Urinary bladder (tissue), 4 donors: Measurements from ENCODE around the gene MDH1B. TPM values are rescaled to one million over a fixed set of nuclear protein-coding genes. Genes with fewer than 3 reads are reported as not detected.
"Not testable (repeated sequence)": the region's sequence is repeated elsewhere in the genome, so short reads cannot be mapped to it uniquely, and the experiment has no call there.

Source experiments
- DNase-seq: peaks from one replicate; pipeline ENCODE4 v3.0.0-alpha.2; 2015; ENCODE audit errors: extremely low spot score
- H3K27ac ChIP-seq: one replicate; pipeline ENCODE4 v1.5.1; 2013; ENCODE audit warnings: low read depth, mild to moderate bottlenecking, moderate library complexity
- H3K36me3 ChIP-seq: one replicate; pipeline ENCODE4 v1.6.1; 2013; ENCODE audit warnings: mild to moderate bottlenecking, moderate library complexity; ENCODE audit not compliant: insufficient read depth
- H3K4me1 ChIP-seq: one replicate; pipeline ENCODE4 v1.6.1; 2013; ENCODE audit warnings: mild to moderate bottlenecking, moderate library complexity; ENCODE audit not compliant: insufficient read depth
- H3K4me3 ChIP-seq: one replicate; pipeline ENCODE4 v1.5.1; 2013; ENCODE audit warnings: low read depth, low read length
- WGBS: extraction: QIAGEN DNeasy Blood & Tissue Kit; methylation state at CpG from one replicate; pipeline ENCODE4 v1.1.7; 2013; 5-methylcytosine and 5-hydroxymethylcytosine counted together
- polyA plus RNA-seq: library from polyadenylated mRNA; stranded (reverse); fragments of 200-250 nt; gene quantifications from one replicate; pipeline ENCODE4 v1.2.3, GENCODE V29; 2013
- total RNA-seq: library from RNA; depleted of rRNA; stranded (reverse); fragments of >200 nt; gene quantifications from one replicate; pipeline ENCODE4 v1.2.3, GENCODE V29; 2014
- donor health status: healthy with polysubstance abuse.
- donor health status: healthy.

MDH1B gene
- total RNA-seq (1.2 TPM), polyA plus RNA-seq (0.39 TPM)

DNA sequence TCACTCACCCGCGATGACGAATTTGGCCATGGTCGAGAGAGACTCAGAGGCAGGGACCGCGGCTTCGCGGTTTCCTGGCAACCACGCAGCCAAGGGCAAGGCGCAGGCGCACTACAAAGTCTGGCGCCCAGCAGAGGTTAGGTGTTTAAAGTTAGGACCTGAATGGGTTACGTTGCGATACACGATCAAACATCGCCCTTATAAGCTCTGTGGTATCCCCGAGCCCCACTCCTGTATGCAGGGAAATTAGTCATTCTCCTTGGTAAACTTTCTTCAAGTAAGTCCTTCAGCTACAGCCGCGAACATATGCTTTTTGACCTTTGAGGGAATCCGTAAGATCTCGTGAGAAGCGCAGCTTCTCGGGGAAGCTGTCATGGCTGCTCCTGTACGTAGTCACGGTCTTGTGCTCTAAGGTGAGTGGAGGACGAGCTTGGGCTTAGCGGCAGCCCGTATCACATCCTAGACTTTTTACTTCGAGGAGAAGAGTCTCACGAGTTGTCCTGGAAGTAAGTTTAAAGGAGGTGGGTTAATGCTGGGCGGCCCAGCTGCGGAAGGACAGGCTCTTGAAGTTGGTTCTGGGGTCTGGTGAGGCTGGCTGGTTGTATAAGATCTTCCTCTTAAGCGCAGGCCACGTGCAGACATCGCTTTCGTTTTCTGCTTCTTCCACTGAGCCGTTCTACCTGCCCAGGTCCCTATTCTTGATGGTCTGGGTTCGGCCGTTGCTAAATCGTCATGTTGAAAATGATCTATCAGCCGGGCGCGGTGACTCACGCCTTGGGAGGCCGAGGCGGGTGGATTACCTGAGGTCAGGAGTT lies at the start of gene MDH1B, which contains the start of gene FASTKD2:
Gene MDH1B, minus strand, starts transcription at position 87 of the 815 bp plus-strand sequence. Its CDS starts 57 bp downstream, at position 30.
Gene FASTKD2, plus strand, starts transcription at position 365 of the 815 bp plus-strand sequence. CDS start 1,088 bp downstream, outside the sequence.
- peak within 1 kb of the TSS; percentile 77 for H3K4me3 ChIP-seq
- peak within 1 kb of the TSS; percentile 63 for H3K27ac ChIP-seq
- under 1% methylated on average over 46 of the region's 46 CpGs for WGBS
- H3K4me1 ChIP-seq = no peaks in the 10 kb centered on the region
- no peaks in the 10 kb centered on the region for H3K36me3 ChIP-seq
- peak; percentile 93 for DNase-seq

DNA sequence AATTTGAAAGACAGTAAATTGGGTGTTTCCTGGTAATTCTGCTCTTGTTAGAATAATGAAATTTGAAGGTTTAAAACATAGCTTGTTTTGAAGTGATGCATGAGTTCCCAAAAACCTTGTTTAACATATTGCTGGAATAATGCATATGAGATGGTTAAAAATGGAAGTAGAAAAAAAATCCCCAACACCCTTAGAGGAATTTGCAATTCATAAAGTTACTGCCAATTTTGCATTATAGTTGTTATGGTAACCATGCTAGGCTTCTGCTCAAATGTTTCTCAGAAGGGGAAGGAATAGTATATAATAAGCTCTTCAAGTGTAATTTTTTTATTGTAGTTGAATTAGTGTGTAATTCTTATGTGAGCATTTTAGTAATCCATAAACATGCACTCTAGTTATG lies 49.4 kb upstream of the MDH1B start:
- Histone ChIP-seq H3K4me3 (no peak overlapping the region), H3K4me1 (no peaks in the 10 kb centered on the region), H3K27ac (no peak overlapping the region), H3K36me3 (peaks cover 1% of the 10 kb centered on the region)
- no peak for DNase-seq

DNA sequence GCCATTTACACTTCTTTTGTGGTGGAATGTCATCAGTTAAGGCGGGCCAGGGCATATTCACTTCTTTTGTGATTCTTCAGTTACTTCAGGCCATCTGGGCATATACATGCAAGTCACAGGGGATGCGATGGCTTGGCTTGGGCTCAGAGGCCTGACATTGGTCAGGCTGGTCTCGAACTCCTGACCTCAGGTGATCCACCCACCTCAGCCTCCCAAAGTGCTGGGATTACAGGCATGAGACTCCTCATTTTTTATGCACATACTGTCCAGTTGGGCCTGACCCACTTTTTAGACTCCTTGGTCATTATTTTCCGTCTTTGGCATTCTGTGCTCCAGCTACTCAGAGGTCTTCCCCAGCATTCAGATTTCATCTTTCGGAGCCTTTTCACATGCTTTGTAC lies 47.3 kb upstream of the MDH1B start:
- DNase-seq, H3K4me3 ChIP-seq, H3K36me3 ChIP-seq, H3K4me1 ChIP-seq, H3K27ac ChIP-seq: not testable (repeated sequence)
- WGBS = 97% methylated on average over 5 of the region's 5 CpGs

DNA sequence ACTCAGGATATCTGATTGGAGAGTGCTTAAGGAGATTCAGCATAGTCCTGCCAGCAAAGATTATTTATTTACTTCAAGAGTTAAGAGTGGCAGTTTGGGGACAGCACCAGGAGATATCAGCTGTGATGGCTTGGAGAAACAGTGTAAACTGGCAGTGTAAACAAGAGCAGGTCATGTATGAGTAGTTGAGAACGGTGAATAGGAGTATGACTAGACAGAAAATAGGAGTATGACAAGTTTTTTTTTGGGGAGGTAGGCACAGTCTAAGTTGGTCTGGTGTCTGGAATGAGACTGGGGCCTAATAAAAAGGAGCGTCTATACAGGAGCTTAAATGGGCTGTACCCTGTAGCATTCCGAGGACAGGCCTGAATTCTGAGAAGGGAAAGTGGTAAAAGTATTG lies 42.5 kb upstream of the MDH1B start:
- not testable (repeated sequence) for H3K27ac ChIP-seq, H3K4me3 ChIP-seq, DNase-seq, H3K36me3 ChIP-seq, H3K4me1 ChIP-seq
- WGBS = 74% methylated on average over 2 of the region's 3 CpGs

DNA sequence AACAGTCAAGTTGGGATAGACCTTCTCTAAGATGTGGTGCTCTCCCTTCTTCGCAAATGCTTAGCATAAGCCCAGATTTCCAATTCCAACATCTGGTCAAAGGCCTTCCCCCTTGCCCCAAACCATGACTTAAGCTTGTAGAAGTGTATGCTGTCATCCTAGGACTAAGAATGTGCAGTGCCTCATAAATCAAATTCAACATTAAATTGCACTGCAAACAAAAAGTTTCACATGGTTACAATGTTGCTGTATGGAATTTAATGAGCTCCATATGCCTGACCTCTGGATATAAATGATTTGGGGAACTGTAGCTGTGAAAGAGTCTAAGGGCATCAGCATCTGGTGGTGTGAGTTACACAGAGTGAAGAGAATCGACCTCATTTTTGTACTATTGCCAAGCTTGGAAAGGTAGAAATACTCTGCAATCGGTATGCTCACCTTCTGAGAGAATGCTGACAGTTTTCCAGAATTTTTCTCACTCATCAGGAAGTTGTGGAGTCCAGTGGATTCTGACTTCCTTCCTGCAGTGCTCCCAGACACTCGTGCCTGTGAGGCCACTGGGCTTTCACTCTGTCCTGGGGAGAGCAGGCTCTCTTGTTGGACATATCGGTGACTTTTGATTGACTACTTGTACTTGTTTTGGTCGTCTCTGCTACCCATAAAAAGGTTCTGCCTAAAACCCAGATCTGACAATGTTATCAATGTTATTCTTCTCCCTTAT lies 40.9 kb upstream of the MDH1B start:
- Histone ChIP-seq H3K4me1 (no peaks in the 10 kb centered on the region), H3K36me3 (no peaks in the 10 kb centered on the region), H3K4me3 (no peak overlapping the region), H3K27ac (no peak overlapping the region)
- 55% methylated on average over 6 of the region's 6 CpGs for WGBS
- DNase-seq = no peak

DNA sequence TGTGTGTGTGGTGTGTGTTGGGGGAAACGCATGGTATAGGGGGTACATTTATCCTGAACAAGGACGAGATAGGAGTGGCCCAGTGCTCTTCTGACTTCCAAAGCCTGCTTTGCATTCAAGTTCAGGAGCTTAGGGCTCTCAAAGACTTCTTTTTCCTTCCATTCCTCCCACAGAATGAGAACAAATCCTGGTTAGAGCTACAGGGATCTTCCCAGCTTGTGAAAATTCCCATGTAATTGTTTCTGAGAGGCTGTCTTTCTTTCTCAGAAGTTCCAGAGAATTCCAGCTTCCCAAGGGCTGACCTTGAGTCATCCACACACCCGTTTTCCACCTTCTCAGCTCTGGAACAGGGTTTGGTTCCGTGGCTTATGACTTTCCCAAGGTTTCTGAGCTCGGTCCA lies 39.2 kb upstream of the MDH1B start:
- 70% methylated on average over 5 of the region's 5 CpGs for WGBS
- Histone ChIP-seq H3K27ac (no peak overlapping the region), H3K4me1 (no peaks in the 10 kb centered on the region)

DNA sequence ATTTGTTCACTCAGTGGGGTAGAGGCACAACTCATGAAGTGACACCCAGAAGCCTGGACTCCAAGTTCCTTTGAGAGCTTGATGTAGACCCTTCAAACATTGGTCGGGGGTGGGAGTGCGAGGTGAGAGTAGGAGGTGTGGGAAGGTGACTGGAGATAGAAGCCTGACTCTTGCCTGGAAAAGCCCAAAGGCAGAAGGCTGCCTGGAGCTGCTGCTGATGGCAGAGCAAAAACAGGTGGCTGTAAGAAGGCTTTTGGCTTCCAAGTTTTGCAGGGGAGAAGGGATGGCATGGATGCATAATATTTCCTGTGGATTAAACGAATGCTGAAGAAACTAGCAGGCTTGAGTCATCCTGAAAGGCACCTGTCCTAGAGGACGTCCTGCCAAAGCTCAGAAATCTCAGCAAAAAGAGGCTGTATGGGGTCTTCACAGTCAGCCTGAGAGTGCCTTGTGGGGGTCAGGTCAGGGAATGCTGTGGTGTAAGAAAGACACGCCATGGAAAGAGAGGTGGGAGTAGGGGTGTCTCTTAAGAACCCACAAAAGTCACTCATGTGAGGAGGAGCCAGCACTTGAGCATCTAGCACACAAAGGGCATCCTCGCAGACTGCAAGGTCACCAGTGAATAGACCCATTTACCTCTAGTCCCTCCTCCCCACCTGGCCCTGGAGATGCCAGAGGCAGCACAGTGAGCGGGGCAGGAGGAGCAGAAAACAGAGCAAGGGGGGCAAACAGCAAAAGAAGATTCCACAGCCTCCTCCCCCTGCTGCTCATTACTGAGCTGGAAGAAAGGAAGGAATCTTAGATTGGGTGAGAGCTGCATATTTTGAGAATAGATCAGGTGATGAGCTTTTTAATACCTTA lies 37.8 kb upstream of the MDH1B start:
- WGBS = 84% methylated on average over 7 of the region's 7 CpGs
- no peak for DNase-seq
- H3K4me1 ChIP-seq = no peaks in the 10 kb centered on the region

More for the DNA sequence above, 39.2 kb upstream of the MDH1B start:
- H3K36me3 ChIP-seq = no peaks in the 10 kb centered on the region
- no peak overlapping the region for H3K4me3 ChIP-seq
- DNase-seq = no peak

DNA sequence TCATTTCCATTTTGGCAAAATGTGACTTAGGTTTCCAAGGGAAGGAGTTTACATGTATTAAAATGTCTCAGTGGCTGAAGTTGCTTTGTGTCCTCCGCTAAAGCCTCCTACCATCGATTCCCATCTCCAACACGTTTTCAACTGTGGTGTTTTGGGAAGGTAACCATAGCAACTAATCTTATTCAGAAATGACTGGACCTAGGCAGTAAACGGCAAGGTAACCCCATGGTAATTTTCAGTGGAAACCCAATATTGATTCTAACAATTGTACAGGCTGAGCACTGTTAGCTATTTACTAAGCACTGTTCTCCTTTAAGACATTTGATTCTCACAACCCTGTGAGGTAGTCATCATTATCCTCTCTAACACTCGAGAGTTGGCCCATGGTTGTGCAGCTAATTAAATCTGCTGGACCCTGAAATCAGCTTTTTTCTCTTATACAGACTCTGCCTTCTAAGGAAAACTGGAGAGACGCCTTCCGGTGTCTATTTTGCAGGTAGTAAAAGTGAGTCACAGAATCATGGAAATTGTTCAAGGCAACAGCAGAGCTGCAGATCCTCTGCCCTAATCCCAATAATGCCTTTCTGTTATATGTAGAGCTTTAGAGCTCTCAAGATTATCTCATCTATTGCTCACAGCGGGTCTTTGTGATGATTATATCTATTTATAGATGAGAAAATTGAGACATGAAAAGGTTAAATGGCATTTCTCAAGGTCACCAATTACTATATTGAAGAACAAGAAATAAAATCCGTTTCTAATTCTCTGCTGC lies 36.5 kb upstream of the MDH1B start:
- H3K36me3 ChIP-seq = no peaks in the 10 kb centered on the region
- WGBS = 65% methylated on average over 9 of the region's 9 CpGs
- H3K27ac ChIP-seq = no peak overlapping the region
- H3K4me3 ChIP-seq = no peak overlapping the region
- H3K4me1 ChIP-seq = no peaks in the 10 kb centered on the region
- DNase-seq = no peak

More for the DNA sequence above, 37.8 kb upstream of the MDH1B start:
- no peak overlapping the region for H3K4me3 ChIP-seq
- no peaks in the 10 kb centered on the region for H3K36me3 ChIP-seq
- no peak overlapping the region for H3K27ac ChIP-seq

DNA sequence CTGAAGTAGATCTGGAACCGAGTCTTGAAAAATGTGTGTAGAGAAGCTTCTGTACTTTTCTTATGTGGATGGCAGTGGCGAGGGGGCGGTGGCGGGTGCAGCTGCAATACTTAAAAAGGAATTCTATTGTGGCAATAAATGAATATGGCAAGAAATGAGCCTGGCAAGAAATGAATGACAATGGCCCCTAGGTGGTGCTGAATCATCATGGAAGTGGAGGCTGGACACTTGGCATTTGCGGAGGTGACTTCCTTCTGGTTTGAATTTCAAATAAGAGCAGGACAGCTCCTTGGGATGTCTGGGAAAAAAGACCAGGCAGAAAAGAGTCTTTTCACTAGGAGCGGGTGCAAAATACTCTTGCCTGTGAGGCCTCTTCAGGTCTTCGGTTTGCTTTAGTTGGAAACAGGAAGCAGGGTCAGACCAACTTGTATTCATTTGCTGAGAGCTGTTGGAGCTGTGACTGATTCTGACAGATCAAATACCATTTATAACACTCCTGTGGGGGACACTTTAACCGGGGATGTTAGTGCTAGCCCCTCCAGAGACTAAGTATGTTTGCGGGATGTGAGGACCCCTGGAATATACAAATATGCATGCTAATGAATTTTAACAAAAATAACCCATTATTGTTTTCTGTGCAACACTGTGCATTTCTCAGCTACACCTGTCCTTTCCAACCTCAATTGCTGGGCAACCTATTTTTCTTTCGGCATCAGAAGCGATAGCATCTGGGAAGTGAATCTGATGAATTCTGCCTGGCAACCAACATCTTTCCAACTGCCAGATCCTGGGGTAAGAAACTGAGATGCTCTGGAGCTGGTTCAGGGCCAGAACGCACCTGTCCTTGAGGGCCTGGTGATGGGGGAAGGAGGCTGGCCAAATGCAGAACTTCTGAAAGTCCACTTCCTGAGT lies 35.6 kb upstream of the MDH1B start:
- peak; percentile 55 for DNase-seq
- 34% methylated on average over 12 of the region's 12 CpGs for WGBS
- Histone ChIP-seq H3K36me3 (no peaks in the 10 kb centered on the region), H3K27ac (no peak overlapping the region), H3K4me1 (no peaks in the 10 kb centered on the region), H3K4me3 (no peak overlapping the region)

DNA sequence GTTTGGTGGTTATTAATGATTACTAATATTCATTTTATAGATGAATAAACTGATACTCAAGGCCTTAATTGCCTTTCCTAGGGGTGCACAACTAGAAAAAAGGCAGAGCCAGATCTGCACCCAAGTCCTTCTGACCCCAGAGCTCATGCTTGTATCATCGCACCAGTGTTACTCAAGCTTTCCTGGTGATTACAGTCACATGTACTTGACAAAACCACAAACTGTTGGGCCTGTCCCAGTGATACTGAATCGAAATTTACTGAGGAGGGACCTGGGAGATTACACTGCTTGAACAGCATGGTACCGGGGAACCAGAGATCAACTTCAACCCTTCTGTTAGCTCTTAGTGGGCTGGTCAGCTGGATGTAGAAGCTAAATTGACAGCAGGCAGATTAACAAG lies 34.0 kb upstream of the MDH1B start:
- Histone ChIP-seq H3K4me3 (no peak overlapping the region), H3K36me3 (peaks cover 3% of the 10 kb centered on the region), H3K27ac (no peak overlapping the region), H3K4me1 (no peaks in the 10 kb centered on the region)
- 76% methylated on average over 3 of the region's 3 CpGs for WGBS
- no peak for DNase-seq

DNA sequence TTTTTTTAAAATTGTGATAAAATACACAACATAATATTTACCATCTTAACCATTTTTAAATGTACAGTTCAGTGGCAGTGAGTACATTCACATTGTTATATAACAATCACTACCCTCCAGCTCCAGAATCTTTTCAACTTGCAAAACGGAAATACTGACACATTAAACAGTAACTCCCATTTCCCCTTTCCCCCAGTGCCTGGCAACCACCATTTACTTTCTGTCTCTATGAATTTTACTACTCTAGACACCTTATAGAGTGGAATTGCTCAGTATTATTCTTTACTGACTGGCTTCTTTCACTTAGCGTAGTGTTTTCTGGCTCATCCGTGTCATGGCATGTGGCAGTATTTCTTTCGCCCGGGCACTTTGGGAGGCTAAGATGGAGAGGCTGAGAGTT lies 32.9 kb upstream of the MDH1B start:
- 89% methylated on average over 5 of the region's 5 CpGs for WGBS
- no peak overlapping the region for H3K27ac ChIP-seq

DNA sequence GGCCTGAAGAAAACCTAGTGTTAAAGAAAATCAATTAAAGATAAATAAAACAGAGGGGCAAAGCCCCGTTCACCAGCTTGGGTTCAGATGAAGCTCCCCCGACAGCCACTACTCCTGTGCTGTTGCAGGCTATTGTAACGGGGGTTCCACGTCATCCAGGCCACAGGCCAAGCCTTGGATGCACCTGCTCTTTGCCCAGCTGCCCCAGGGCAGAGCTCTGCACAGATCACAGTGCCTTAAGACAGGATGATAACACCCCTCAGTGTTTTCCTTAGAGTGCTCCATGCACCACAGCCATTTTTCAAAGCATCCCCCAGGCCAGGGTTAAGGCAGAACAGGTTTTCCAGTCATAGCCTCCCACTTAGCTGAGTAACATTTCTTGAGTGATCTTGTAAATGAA lies 32.2 kb upstream of the MDH1B start:
- no peaks in the 10 kb centered on the region for H3K4me1 ChIP-seq
- H3K36me3 ChIP-seq = peaks cover 3% of the 10 kb centered on the region
- DNase-seq = no peak
- 80% methylated on average over 4 of the region's 4 CpGs for WGBS
- no peak overlapping the region for H3K27ac ChIP-seq
- no peak overlapping the region for H3K4me3 ChIP-seq

More for the DNA sequence above, 32.9 kb upstream of the MDH1B start:
- Histone ChIP-seq H3K36me3 (peaks cover 3% of the 10 kb centered on the region), H3K4me3 (no peak overlapping the region), H3K4me1 (no peaks in the 10 kb centered on the region)
- DNase-seq = no peak
